ENCODE data around the gene ASPG.

DNA sequence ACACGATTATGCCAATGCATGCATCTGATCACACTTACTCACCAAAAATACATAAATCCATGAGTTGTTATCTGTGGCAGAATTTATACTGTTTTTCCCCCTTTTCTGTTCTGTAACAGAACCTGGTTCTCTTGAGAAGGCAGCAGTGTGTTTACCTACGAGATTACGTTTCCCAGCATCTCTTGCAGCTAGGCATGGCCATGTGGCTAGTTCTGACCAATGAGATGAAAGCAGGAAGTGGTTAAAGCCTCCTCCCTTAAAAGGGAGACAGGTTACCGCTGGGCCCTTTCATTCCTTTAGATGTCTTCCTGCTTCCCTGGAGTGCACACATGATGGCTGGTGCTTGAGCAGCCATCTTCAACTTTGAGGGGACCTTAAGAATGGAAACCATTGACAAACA is 11.7 kb upstream of the ASPG start:
- TF ChIP-seq, protein P1, sequence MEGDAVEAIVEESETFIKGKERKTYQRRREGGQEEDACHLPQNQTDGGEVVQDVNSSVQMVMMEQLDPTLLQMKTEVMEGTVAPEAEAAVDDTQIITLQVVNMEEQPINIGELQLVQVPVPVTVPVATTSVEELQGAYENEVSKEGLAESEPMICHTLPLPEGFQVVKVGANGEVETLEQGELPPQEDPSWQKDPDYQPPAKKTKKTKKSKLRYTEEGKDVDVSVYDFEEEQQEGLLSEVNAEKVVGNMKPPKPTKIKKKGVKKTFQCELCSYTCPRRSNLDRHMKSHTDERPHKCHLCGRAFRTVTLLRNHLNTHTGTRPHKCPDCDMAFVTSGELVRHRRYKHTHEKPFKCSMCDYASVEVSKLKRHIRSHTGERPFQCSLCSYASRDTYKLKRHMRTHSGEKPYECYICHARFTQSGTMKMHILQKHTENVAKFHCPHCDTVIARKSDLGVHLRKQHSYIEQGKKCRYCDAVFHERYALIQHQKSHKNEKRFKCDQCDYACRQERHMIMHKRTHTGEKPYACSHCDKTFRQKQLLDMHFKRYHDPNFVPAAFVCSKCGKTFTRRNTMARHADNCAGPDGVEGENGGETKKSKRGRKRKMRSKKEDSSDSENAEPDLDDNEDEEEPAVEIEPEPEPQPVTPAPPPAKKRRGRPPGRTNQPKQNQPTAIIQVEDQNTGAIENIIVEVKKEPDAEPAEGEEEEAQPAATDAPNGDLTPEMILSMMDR (conservative IDR thresholded peaks at IDR 0.05; ENCODE audit: low read length): no peak
- no peak for TF ChIP-seq EZH2phosphoT487 (IDR thresholded peaks at IDR 0.05; ENCODE audit: borderline replicate concordance, low read depth, low read length)

Measured in OCI-LY7 (cell line).